ENCODE results near the gene AIMP2.
"Not testable (repeated sequence)": the region's sequence is repeated elsewhere in the genome, so short reads cannot be mapped to it uniquely, and the experiment has no call there.

DNA sequence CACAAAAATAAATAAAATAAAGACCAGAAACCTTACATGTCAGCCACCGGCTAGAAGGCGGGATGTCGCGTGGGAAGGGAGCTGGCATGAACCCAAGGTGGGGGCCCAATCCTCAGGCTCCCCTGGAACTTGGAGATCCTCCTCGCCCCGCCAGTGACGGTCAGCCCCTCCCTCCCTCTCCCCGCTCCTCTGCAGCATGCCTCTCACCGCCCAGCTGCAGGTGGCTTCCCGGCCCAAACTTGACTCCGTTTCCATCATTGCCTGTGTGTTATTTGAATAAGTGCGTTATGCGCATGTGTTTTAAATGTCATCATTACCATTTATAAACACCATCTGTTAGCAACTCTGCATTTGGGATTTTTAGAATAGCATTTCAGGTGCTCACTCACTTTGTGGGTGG is 45.9 kb upstream of the AIMP2 start:
- TF ChIP-seq, protein P1, sequence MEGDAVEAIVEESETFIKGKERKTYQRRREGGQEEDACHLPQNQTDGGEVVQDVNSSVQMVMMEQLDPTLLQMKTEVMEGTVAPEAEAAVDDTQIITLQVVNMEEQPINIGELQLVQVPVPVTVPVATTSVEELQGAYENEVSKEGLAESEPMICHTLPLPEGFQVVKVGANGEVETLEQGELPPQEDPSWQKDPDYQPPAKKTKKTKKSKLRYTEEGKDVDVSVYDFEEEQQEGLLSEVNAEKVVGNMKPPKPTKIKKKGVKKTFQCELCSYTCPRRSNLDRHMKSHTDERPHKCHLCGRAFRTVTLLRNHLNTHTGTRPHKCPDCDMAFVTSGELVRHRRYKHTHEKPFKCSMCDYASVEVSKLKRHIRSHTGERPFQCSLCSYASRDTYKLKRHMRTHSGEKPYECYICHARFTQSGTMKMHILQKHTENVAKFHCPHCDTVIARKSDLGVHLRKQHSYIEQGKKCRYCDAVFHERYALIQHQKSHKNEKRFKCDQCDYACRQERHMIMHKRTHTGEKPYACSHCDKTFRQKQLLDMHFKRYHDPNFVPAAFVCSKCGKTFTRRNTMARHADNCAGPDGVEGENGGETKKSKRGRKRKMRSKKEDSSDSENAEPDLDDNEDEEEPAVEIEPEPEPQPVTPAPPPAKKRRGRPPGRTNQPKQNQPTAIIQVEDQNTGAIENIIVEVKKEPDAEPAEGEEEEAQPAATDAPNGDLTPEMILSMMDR (IDR thresholded peaks at IDR 0.05) = not testable (repeated sequence)
- not testable (repeated sequence) for TF ChIP-seq EZH2, EZH2phosphoT487 (IDR thresholded peaks at IDR 0.05)

All from neural progenitor cell (in vitro differentiated cells).